Measurements from ENCODE around the gene ECT2L.
A peak's percentile ranks its signal among the peaks of the same experiment; 100 is the strongest.

Gene ECT2L, protein sequence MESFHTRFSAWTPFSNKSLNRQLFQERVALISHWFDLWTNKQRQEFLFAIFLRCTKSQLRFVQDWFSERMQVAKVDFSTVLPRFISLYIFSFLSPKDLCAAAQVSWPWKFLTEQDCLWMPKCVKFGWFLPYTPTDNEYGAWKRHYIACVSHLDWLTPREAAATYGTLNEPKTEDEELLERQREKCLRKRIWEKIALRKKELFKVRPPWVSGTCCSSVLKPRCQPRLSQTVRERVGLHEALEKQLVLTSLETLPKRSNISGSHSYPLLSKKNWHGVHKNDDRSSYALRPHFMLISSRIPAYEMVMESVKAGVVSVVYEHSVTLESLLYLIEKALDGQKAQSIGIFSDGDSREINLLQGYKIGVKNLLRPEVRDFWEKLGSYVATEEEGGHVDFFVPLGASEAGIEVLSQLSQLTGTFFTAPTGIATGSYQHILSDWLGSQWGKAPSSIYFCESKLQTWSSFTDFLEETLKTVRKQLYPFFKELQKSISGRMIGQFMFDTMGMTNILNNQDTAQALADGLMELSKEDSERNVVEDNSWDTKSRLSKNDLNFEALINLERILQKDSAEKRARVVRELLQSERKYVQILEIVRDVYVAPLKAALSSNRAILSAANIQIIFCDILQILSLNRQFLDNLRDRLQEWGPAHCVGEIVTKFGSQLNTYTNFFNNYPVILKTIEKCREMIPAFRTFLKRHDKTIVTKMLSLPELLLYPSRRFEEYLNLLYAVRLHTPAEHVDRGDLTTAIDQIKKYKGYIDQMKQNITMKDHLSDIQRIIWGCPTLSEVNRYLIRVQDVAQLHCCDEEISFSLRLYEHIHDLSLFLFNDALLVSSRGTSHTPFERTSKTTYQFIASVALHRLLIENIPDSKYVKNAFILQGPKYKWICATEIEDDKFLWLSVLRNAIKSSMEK

DNA sequence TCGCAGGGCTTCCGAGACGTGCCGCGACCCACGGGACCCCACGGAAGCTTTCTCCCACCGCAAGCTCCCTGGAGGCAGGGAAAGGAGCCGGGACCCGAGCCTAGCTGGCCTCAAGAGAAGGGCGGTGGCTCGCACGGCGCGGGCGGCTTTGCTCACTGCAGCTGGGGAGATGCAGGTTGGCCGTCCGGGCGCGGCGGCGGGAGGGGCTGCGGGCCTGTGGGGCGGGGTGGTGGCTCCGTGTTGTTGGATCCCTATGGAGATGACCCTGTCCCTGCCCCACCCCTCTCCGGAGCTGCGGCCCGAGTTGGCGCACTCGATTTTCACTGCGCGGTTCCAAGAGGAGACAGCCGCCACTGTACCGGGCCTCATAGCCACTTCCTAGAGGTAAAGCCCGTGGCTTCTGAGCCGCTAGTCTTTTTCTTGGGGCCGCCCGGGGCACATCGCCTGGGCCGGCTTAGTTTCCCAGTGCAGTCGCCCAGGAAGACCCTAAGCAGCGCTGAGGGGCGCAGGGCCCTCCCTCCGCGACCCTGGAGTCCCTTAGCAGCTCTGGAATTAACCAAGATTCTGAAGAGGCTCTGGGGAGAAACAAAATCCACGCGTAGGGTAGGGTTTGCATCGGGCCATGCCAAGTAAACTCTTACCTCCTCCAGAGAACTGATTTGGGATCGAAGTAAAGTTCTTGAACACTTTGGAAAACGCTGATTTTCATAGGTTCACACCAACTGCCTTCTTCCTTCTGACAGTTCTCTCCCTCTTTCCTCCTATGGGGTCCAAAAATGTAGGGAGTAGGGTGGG, at the start of gene ECT2L:
Gene ECT2L, plus strand, starts transcription at position 279 of the 795 bp plus-strand sequence. CDS start 17,188 bp downstream, outside the sequence.
- DNase-seq (ENCODE audit: low spot score), result peak; percentile 87

DNA sequence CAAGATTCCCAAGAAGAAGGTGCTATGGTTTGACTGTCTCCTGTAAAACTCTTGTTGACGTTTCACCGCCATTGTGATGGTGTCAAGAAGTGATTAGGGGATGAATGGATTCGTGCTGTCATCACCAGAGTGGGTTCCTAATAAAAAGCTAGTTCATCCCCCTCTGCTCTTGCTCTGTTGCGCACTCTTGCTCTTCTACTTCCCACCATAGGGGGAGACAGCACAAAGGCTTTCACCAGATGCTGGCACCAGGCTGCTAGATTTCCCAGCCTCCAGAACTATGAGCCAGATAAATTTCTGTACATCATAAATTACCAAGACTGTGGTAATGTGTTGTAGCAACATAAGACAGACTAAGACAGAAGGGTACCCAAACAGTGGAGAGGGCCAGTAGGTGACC, 43.9 kb upstream of the ECT2L start:
- no peak for DNase-seq (ENCODE audit: low spot score)

DNA sequence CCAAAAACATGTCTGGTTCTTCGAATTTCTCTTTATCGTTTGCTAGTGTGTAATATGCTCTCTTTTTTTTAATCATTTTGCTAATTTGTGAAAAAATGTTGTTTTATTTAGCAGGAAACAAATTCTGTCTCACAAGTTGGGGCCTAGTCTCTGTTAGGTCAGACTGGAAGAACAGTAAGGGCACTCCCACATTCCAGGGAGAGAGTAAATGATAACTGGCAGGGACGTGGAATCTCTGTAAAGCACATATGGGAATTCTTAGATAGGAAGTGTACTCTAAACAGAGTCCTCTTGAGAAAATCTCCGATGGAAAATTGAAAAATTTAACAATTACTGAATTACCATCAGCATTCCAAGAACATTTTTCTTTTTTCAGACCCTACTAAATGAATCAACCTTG, 38.8 kb upstream of the ECT2L start:
- no peak for DNase-seq (ENCODE audit: low spot score)

DNA sequence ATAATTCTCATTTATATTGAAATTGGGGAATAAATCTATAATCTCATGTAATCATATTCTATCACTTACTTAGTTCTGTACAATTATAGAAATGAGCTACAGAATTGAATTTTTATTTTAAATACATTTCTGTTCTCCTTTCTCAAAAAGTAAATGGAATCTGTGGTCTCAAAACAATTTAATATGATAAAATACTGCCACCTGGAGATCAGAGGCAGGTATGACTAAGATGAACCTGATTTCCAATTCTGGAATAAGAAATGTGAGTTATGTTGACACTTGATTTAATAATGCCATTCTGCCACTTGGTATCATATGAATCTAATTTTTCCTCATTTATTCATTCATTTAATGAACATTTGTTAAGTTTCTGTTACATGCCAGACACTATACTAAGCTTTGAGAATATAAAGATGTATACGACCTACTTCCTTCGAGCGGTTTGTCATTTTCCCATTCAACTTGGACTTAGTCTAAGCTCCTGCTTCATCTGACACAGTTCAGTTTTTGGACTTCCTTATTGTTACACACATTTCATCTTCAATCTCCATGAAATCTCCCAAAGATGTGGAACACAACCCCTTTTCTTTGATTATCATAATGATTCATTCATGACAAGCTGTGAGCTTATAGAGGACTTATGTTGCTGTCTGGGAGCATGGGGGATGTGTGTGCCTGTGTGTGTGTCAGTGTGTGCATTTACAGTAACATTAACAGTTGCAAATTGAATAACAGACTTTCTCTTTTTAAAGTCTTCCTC, 29.8 kb upstream of the ECT2L start:
- no peak for DNase-seq (ENCODE audit: low spot score)

DNA sequence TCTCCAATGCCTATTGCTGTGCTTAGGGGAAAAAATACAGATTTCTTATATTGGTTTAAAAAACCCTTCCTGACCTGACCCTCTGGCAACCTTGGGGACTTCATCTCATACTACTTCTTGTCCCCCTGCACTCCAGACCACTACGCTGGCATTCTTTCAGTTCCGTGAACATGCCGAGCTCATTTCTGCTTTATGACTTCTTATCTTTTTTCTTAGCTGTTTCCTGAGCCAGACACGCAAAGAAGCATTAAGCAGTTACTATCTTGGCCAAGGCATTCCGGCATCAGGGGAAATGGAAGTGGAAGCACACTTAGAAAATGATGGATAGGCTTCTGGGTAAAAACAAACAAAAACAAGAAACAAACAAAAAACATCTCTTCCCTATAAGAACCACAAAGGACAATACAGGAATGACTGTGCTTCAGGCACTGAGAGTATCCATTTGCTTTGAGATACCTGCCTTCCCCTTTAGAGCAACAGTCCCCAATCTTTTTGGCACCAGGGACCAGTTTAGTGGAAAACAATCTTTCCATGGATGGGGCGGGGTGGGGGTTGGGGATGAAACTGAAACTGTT, 26.7 kb upstream of the ECT2L start:
- no peak for DNase-seq (ENCODE audit: low spot score)

DNA sequence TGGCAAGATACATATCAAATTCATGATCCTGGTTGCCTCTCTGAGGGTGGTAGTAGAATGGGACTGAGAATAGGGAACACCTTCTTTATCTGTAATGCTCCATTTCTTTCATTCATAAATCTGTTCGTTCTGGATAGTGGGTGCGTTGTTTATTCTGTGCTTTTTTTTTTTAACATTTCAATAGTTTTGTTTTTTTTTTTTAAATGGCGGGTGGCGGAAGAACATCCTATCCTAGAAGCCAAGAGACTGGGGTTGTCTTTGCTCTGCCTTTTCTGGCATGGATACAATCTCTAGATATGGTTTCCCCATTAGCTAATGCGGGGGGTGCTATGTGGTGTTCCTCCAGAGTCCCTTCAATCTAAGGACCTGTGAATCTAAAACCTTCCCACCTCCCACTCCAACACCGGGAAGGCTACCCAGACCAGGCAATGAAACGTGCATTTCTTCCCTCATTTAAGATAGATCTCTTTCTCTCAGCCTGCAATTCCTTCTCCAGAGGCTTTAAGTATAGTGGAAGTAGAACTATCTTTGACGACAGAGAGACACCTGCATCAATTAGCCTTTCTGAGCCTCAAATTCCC, 23.2 kb upstream of the ECT2L start:
- no peak for DNase-seq (ENCODE audit: low spot score)

DNA sequence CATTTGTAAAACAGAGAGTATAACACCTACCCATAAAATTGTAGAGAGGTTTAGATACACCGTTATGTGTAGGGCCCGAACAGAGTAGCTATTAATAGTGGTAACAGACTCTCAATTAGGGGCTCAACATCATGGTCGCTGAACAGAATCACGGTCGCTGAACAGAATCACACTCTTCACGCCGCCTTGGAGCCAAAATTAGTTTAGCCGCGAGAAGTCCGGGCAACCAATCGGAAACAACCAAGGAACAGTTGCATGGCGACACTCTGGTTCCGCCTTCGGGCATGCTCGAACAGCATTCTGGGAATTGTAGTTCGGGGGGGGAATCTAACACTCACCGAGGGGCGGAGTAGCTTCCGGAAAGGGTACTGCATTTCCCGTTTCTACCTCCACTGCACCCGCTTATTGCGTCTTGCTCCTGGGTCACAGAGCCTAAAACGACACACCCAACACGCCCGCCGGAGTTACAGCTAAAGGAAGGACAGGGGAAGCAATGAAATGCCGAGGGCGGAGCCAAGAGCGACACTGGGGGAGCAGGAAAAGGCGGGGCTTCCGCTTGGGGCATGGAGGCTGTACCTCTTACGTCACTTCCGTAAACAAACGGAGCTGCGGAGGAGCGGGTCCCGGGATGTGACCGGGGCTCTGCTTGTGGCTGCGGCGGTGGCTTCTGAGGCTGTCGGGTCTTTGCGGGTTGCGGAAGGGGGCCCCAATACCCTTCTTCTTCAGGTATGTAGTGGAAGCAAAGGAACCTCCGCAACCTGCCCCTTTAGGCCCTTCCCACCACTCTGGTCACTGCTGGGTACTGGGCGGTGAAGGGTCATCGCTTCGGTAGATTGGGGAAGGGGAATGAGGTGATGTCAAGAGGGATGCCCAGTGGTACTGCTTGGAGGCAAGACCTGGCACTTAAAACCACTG, 22.5 kb upstream of the ECT2L start, which contains the start of gene CCDC28A:
Gene CCDC28A, plus strand, starts transcription at position 593 of the 915 bp plus-strand sequence. CDS start 2,352 bp downstream, outside the sequence.
- peak; percentile 94 for DNase-seq (ENCODE audit: low spot score)

DNA sequence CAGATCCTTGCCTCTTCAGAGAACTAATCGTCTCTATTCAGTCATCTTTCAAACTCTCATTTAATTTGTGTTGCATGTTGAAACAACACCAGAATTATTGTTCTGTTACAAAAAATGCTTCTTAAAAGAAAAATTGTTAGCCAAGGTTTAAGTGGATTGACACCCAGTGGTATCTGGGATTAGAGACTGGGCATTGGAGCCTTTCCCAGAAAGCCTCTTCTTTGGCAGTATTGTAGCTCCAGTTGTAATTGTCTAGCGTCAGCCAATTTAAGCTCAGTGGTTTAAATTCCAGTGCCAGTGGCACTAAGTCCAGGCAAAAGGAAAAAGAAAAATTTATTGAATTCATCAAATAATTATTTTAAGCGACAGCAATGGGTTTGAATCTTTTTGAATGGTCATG, 21.5 kb upstream of the ECT2L start:
- no peak for DNase-seq (ENCODE audit: low spot score)

DNA sequence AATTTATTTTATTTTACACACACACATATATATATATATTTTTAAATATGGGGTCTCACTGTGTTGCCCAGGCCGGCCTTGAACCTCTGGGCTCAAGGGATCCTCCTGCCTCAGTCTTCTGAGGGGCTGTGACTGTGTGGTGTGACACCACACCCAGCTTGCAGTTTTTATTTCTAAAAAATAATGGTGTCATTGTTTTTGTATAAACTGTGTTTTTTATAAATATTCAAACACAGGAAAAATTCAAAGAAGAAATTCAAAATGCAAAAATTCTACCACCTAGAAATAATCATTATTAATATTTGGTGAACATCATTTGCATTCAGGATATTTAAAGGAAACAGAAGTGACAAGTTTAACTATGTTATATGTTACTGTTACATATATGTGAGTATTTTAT, 19.2 kb upstream of the ECT2L start:
- DNase-seq (ENCODE audit: low spot score), result no peak

DNA sequence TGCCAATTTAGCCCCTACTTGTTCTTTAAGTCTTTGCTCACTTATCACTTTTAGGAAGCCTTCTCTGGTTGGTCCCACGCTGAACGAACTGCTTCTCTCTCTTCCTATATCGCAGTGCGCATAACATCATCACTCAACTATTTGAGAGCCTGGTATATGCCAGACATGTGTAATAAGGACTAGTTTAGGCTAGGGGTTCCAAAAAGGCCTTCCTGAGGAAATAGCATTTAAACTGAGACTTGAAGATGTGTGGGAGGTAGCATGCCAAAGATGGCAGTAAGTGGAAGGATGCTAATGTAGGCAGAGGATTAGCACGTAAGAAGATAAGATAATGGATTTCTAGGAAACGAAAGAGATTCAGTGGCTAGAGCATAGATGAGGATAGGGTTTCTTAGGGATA, 17.6 kb upstream of the ECT2L start:
- no peak for DNase-seq (ENCODE audit: low spot score)

DNA sequence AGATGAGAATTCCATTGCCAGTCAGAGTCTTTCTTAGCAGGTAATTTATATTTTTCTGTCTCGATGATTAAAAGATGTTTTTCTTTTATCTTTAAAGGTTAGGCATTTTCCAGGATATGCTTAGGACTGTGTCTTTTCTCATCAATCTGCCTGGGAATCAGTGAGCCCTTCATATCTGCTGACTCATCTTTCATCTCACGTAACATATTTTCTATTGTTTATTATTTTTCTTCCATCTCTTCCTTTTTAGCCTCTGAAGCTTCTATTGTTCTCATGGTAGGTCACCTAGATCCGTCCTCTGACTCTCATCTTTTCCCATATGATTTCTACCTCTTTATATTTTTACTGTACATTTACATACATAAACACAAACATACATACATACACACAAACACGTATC, 13.6 kb upstream of the ECT2L start:
- no peak for DNase-seq (ENCODE audit: low spot score)

DNA sequence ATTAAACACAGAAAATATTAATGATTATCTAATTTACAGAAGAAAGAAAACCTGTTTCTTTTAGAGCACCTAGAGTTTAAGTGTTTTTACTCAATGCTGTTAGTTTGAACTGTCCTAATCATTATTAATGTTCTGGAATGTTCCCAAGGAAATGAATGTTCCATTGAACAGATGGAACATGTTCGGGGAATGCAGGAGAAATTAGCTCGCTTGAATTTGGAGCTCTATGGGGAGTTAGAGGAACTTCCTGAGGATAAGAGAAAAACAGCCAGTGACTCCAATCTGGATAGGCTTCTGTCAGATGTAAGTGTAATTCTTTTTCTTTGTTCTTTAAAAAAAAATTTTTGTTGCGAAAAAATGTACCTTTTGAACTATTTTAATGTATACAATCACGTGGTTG, 10.8 kb upstream of the ECT2L start:
- no peak for DNase-seq (ENCODE audit: low spot score)

DNA sequence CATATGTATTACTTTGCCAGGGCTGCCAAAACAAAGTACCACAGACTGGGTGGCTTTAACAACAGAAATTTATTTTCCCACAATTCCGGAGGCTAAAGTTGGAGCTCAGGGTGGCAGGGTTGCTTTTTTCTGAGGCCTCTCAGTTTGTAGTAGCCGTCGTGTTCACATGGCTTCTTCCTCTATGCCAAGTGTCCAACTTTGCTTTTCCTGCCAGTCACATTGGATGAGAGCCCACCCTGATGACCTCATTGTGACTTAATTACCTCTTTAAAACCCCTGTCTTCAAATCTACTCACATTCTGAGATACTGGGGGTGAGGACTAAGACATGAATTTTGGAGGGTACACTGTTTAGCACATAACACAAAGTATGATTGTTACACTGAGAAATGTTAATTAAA, 9.9 kb upstream of the ECT2L start:
- no peak for DNase-seq (ENCODE audit: low spot score)

DNA sequence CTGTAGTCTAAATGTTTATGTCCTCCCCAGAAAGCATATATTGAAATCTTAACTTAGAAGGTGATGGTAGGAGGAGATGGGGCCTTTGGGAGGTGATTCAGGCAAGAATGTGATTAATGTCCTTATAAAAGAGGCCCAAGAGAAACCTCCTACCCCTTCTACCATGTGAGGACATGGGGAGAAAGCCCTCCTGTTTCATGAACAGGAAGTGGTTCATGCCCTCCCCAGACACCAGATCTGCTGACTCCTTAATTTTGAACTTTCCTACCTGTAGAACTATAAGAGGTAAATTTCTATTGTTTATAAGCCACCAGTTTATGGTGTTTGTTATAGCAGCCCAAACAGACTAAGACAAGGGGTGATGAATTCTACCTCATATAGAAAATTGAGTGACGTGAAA, 8.7 kb upstream of the ECT2L start:
- no peak for DNase-seq (ENCODE audit: low spot score)

DNA sequence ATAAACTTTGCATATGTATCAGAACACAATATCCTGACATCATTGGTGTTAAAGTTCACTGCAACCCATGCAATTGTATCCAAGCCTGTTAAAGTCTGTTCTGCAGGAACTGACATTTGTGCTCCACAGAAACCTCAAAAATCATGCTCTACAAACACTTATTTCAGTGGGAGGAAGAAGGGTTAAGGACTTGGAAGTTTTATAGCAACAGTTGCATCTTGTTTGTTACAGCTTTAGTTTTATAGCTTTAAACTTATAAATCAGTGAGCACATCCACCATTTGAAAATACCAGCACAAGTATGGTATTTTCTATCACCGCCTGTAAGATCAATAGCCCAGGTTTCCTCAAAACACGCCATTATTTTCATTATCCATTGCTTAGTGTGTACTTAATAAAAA, 884 bp downstream of the ECT2L start:
- no peak for DNase-seq (ENCODE audit: low spot score)

DNA sequence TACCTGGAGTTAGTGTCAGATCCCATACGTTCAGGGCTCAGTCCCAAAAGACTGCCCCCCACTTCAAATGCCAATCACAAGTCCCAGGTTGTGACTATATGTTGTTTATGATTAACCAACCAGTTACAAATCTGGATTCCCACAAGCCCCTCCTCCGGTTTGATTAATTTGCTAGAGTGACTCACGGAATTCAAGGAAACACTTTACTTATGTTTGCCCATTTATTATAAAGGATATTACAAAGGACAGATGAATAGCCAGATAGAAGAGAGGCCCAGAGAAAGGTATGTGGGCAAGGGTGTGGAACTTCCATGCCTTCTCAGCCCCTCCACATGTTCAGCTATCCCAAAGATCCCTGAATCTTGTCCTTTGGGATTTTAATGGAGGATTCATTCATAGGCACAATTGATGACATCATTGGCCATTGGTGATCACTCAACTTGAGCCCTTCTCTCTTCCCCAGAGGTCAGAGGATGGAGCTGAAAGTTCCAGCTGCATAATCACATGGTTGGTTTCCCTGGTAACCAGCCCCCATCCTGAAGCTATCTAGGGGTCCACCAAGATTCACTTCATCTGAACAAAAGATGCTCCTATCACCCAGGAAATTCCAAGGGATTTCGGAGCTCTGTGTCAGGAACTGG, 2.0 kb downstream of the ECT2L start:
- DNase-seq (ENCODE audit: low spot score), result no peak

DNA sequence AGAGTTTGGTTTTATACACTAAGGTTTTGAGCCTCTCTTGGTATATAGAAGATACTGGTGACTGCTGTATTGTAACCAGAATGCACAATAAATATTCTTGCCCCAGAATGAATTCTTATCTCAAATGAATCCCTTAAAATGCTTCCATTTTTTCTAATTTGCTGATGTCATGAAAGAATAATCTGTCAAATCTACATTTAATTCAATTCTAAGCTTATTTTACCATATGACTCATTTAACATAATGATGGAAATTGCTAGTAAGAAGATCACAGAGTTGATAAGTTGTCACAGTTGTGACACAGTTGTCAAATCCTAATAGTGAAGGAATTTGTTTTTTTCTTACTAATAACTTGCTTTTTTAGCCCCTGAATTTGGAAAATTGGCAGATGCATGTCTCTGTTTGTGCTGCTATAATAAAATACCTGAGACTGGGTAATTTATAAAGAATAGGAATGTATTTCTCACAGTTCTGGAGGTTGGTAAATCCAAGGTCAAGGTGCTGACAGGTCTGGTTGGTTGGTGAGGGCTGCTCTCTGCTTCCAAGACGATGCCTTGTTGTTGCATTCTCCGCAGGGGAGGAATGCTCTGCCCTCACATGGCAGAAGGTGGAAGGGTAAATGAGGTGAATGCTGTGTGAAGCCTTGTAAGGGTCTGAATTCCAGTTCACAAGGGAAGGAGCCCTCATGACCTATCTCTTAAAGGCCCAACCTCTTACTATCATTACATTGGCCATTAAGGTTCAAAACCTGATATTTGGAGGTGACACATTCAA, 4.7 kb downstream of the ECT2L start:
- no peak for DNase-seq (ENCODE audit: low spot score)

DNA sequence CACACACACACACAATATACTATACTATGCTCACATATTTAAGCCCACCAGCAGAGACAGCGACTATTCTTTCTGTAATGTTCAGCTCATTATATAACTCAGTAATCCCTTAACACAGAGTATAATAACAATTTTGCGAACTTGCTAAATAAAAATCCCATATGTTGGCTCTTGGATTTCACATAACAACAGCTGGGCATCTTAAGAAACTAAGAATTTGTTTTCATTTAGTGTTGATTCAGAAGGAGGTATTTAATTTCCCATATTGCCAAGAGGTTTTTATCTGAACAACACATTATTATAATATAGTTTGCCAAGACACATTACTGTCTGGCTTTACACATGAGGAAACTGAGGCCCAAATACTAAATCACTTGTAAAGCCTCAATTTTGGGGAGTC, 7.4 kb downstream of the ECT2L start:
- no peak for DNase-seq (ENCODE audit: low spot score)

Data from ecto neural progenitor cell (in vitro differentiated cells).